ENCODE measurements around the gene RREB1. TPM values are rescaled to one million over a fixed set of nuclear protein-coding genes. Genes with fewer than 3 reads are reported as not detected.

Gene RREB1
- polyA plus RNA-seq, 1 donor (not counting 4 experiments of a cell fraction or from before 2014, with no cell fraction given), result 6.1 TPM

DNA sequence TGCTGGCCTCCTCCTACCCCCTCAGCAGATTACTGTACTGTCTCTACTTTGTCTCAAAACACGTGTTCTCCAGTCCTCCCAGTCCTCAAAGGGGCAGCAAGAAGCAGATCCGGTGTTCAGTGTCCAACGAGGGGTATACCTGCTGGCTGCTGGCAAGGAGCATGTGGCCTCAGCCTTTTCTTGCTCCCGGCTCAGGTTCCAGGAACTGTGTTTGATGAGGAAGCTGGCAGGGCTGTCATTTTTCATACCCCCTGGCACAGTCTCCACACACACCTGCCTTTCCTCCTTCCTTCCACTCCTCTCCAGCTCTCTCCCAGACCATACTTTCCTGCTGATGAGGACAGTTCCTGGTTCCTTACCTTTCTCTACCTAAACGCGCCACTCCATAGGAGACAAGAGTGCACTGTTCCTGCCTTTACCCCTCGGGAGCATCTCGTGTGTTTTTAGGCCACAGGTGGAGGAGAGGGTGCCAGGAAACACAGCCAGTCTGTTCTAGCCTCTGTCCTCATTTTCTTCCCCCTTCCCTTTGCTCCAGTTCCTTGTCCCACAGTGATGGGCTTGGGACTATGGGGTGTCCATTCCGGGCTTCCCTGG, 128.0 kb downstream of the RREB1 start:
- no peak for FAIRE-seq
- Histone ChIP-seq H3K4me2 (ENCODE audit: control insufficient read depth, extremely low read depth, insufficient read depth, low read depth, low read length) (peak overlapping the region; percentile 56), H3K9ac (ENCODE audit: control insufficient read depth, extremely low read depth, insufficient read depth, low read length) (peak overlapping the region; percentile 49), H3K27me3 (ENCODE audit: control insufficient read depth, extremely low read depth, insufficient read depth, low read length) (no peaks in the 10 kb centered on the region), H4K20me1 (ENCODE audit: control insufficient read depth, extremely low read depth, insufficient read depth, low read length) (peaks cover 3% of the 10 kb centered on the region), H2AFZ (ENCODE audit: control insufficient read depth, low read length) (no peak overlapping the region), H3K9me1 (ENCODE audit: control insufficient read depth, extremely low read depth, insufficient read depth, low read length) (no peaks in the 10 kb centered on the region), H3K27ac (ENCODE audit: control insufficient read depth, insufficient read depth, low read length) (peak overlapping the region; percentile 71), H3K4me3 (ENCODE audit: control insufficient read depth in 2 of 3, extremely low read depth in 1 of 3, insufficient read depth in 2 of 3, low read depth in 1 of 3, low read length in 3 of 3) (no peak overlapping the region), H3K36me3 (ENCODE audit: control insufficient read depth in 2 of 2, extremely low read depth in 1 of 2, insufficient read depth in 2 of 2, low read length in 2 of 2) (peaks cover 24 to 29% of the 10 kb centered on the region in 2 experiments), H3K4me1 (ENCODE audit: control insufficient read depth, extremely low read depth, insufficient read depth, low read length) (peaks cover 23% of the 10 kb centered on the region), H3K9me3 (ENCODE audit: control insufficient read depth, low read depth, low read length) (no peaks in the 10 kb centered on the region), H3K79me2 (ENCODE audit: control insufficient read depth, insufficient read depth, low read length) (peaks cover 22% of the 10 kb centered on the region)
- dilution Hi-C loops (cut with MboI; ENCODE audit: extremely low pct_ligation_motif_present, low sequenced_read_pairs), result no loop called here
- no peak for DNase-seq (ENCODE audit: low read depth, low spot score)
- TF ChIP-seq EZH2 (IDR thresholded peaks at IDR 0.05; ENCODE audit: low read length), result no peak
- TF ChIP-seq, protein P1, sequence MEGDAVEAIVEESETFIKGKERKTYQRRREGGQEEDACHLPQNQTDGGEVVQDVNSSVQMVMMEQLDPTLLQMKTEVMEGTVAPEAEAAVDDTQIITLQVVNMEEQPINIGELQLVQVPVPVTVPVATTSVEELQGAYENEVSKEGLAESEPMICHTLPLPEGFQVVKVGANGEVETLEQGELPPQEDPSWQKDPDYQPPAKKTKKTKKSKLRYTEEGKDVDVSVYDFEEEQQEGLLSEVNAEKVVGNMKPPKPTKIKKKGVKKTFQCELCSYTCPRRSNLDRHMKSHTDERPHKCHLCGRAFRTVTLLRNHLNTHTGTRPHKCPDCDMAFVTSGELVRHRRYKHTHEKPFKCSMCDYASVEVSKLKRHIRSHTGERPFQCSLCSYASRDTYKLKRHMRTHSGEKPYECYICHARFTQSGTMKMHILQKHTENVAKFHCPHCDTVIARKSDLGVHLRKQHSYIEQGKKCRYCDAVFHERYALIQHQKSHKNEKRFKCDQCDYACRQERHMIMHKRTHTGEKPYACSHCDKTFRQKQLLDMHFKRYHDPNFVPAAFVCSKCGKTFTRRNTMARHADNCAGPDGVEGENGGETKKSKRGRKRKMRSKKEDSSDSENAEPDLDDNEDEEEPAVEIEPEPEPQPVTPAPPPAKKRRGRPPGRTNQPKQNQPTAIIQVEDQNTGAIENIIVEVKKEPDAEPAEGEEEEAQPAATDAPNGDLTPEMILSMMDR (optimal IDR thresholded peaks at IDR 0.05 in 1 of 3, IDR thresholded peaks at IDR 0.05 in 1 of 3, conservative IDR thresholded peaks at IDR 0.05 in 1 of 3; ENCODE audit: extremely low read depth in 1 of 3, insufficient read depth in 2 of 3, low read length in 3 of 3), result no peak

DNA sequence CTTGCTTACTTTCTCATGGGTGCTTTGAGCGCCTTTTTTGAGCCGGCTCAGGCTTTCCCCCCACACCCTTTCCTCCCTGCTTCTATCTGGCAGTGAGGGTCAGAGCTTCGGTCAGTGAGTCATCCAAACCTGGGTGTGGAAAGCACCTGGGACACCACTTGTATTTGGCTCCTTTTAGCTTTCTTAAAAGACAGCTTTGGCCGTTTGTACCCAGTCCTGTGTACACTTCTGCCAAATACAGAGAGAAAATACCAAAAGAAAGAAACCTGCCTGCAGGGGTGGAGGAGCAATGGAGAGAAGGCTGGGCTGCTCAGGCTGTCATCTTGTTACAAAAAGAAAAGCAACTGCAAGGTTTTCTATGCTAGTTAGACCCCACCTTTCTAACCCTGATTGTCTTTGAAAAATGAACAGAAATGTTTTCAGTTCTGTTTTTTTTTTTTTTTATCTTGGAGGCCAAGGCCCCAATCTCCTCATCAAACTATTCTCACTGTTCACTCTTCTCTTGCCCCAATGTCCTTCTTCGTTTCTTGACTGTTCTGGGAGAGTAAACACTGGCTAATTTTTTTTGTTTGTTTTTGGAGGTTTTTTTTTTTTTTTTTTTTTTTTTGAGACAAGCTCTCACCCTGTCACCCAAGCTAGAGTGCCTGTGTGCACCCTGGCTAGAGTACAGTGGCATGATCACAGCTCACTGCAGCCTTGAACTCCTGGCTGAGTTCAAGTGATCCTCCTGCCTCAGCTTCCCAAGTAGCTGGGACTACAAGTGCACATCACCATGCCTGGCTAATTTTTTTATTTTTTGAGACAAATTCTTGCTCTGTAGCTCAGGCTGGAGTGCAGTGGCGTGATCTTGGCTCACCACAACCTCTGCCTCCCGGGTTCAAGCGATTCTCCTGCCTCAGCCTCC, 128.8 kb downstream of the RREB1 start:
- no peaks in the 10 kb centered on the region for H3K9me1 ChIP-seq (ENCODE audit: control insufficient read depth, extremely low read depth, insufficient read depth, low read length)
- no peaks in the 10 kb centered on the region for H3K27me3 ChIP-seq (ENCODE audit: control insufficient read depth, extremely low read depth, insufficient read depth, low read length)
- H3K4me3 ChIP-seq (ENCODE audit: control insufficient read depth in 2 of 3, extremely low read depth in 1 of 3, insufficient read depth in 2 of 3, low read depth in 1 of 3, low read length in 3 of 3), result no peak overlapping the region
- no peaks in the 10 kb centered on the region for H3K9me3 ChIP-seq (ENCODE audit: control insufficient read depth, low read depth, low read length)
- peaks cover 21% of the 10 kb centered on the region for H3K79me2 ChIP-seq (ENCODE audit: control insufficient read depth, insufficient read depth, low read length)
- peak overlapping the region; percentile 56 for H3K4me2 ChIP-seq (ENCODE audit: control insufficient read depth, extremely low read depth, insufficient read depth, low read depth, low read length)
- peaks cover 27% of the 10 kb centered on the region in 2 experiments for H3K36me3 ChIP-seq (ENCODE audit: control insufficient read depth in 2 of 2, extremely low read depth in 1 of 2, insufficient read depth in 2 of 2, low read length in 2 of 2)
- TF ChIP-seq, protein P1 (optimal IDR thresholded peaks at IDR 0.05 in 1 of 3, IDR thresholded peaks at IDR 0.05 in 1 of 3, conservative IDR thresholded peaks at IDR 0.05 in 1 of 3; ENCODE audit: extremely low read depth in 1 of 3, insufficient read depth in 2 of 3, low read length in 3 of 3), result no peak
- TF ChIP-seq EZH2 (IDR thresholded peaks at IDR 0.05; ENCODE audit: low read length), result no peak
- peak overlapping the region; percentile 49 for H3K9ac ChIP-seq (ENCODE audit: control insufficient read depth, extremely low read depth, insufficient read depth, low read length)
- H3K4me1 ChIP-seq (ENCODE audit: control insufficient read depth, extremely low read depth, insufficient read depth, low read length), result peaks cover 23% of the 10 kb centered on the region
- no peak overlapping the region for H2AFZ ChIP-seq (ENCODE audit: control insufficient read depth, low read length)
- DNase-seq (ENCODE audit: low read depth, low spot score) (no peak), FAIRE-seq (peak; percentile 58)
- H3K27ac ChIP-seq (ENCODE audit: control insufficient read depth, insufficient read depth, low read length), result peak overlapping the region; percentile 71
- dilution Hi-C loops (cut with MboI; ENCODE audit: extremely low pct_ligation_motif_present, low sequenced_read_pairs), result no loop called here
- peaks cover 3% of the 10 kb centered on the region for H4K20me1 ChIP-seq (ENCODE audit: control insufficient read depth, extremely low read depth, insufficient read depth, low read length)

Data from keratinocyte (primary cell).